ENCODE results near the gene MGAT5B.

- TF ChIP-seq REST (IDR thresholded peaks at IDR 0.05; ENCODE audit: insufficient read depth in 1 of 2, low read depth in 2 of 2, low read length in 2 of 2) (no peak), POLR2AphosphoS5 (IDR thresholded peaks at IDR 0.05; ENCODE audit: low read depth, low read length) (no peak), SIN3A (IDR thresholded peaks at IDR 0.05; ENCODE audit: borderline replicate concordance, insufficient read depth, low read length) (no peak)
Observed at GRCh38 chr17:76881966-76882365, 13.8 kb downstream of the MGAT5B start.

Data from PFSK-1 (cell line).